Gastrocnemius medialis (tissue), 4 donors: ENCODE measurements around the gene HCFC1.

ENCODE experiments used
- CTCF ChIP-seq, 5 experiments: fragments of 450-650 bp in 3 of 5; fragments of 200-600 bp in 2 of 5; sonication (generic) in 2 of 5; IDR thresholded peaks in 4 of 5; conservative IDR thresholded peaks in 1 of 5; 1 replicate in 4 of 5; 2 replicates in 1 of 5; pipeline ENCODE4 v1.5.1; 2016 to 2019; ENCODE audit warnings: antibody characterized with exemption in 5 of 5, mild to moderate bottlenecking in 3 of 5, moderate library complexity in 3 of 5
- POLR2A ChIP-seq, 2 donors: fragments of 450-650 bp; IDR thresholded peaks; one replicate each; pipeline ENCODE4 v1.6.1; 2017; ENCODE audit warnings: antibody characterized with exemption in 2 of 2, mild to moderate bottlenecking in 2 of 2, moderate library complexity in 2 of 2

GRCh38 chrX:154017766-154018517, 46.3 kb upstream of the HCFC1 start:
- no peak for TF ChIP-seq POLR2A (IDR thresholded peaks at IDR 0.05)
- no peak for TF ChIP-seq CTCF (IDR thresholded peaks at IDR 0.05 in 4 of 5, conservative IDR thresholded peaks at IDR 0.05 in 1 of 5)
